Medulla oblongata (tissue), 1 donor: ENCODE results near the gene SORCS2.

Experiments
- DNase-seq: peaks from one replicate; pipeline ENCODE4 v3.0.0-alpha.2; 2015; ENCODE audit errors: extremely low spot score

SORCS2 gene

GRCh38 chr4:7412554-7412912 is 220.2 kb downstream of the SORCS2 start:
- no peak for DNase-seq

GRCh38 chr4:7414046-7414445 is 221.7 kb downstream of the SORCS2 start:
- DNase-seq = no peak

GRCh38 chr4:7414736-7415510 is 222.6 kb downstream of the SORCS2 start:
- no peak for DNase-seq

- no peak for DNase-seq
Observed at GRCh38 chr4:7415927-7416686, 223.8 kb downstream of the SORCS2 start.

- no peak for DNase-seq
Observed at GRCh38 chr4:7416745-7417432, 224.6 kb downstream of the SORCS2 start.

- no peak for DNase-seq
Observed at GRCh38 chr4:7417639-7418038, 225.3 kb downstream of the SORCS2 start.

GRCh38 chr4:7418131-7418943 is 226.0 kb downstream of the SORCS2 start:
- DNase-seq = no peak

- peak; percentile 17 for DNase-seq
Observed at GRCh38 chr4:7419961-7420660, 227.8 kb downstream of the SORCS2 start.

GRCh38 chr4:7420661-7421040 is 228.3 kb downstream of the SORCS2 start:
- DNase-seq = no peak

GRCh38 chr4:7421356-7422150 is 229.2 kb downstream of the SORCS2 start:
- no peak for DNase-seq

GRCh38 chr4:7422151-7422897 is 230.0 kb downstream of the SORCS2 start:
- DNase-seq = no peak

GRCh38 chr4:7422898-7423180 is 230.5 kb downstream of the SORCS2 start:
- DNase-seq = no peak

- DNase-seq = no peak
Observed at GRCh38 chr4:7423391-7423790, 231.1 kb downstream of the SORCS2 start.

GRCh38 chr4:7423801-7424552 is 231.6 kb downstream of the SORCS2 start:
- DNase-seq = peak; percentile 65

GRCh38 chr4:7424553-7425111 is 232.3 kb downstream of the SORCS2 start:
- DNase-seq = no peak

- no peak for DNase-seq
Observed at GRCh38 chr4:7425124-7425523, 232.8 kb downstream of the SORCS2 start.

GRCh38 chr4:7425591-7426468 is 233.5 kb downstream of the SORCS2 start:
- no peak for DNase-seq
